Nephron (organoid): ENCODE measurements around the gene SLC25A40.
"Not testable (repeated sequence)": the region's sequence is repeated elsewhere in the genome, so short reads cannot be mapped to it uniquely, and the experiment has no call there.

Source experiments
- H3K27ac Mint-ChIP-seq, 3 experiments: 2 replicates each; pipeline ENCODE4 v1.8.0; 2020; ENCODE audit warnings: mixed read lengths in 3 of 3, mild to moderate bottlenecking in 2 of 3, moderate library complexity in 1 of 3
- H3K27me3 Mint-ChIP-seq: 2 replicates; pipeline ENCODE4 v1.8.0; 2021; ENCODE audit warnings: low read depth, mild to moderate bottlenecking, moderate library complexity, mixed read lengths
- H3K36me3 Mint-ChIP-seq: 2 replicates; pipeline ENCODE4 v1.8.0; 2020; ENCODE audit warnings: low read depth, mixed read lengths
- H3K4me1 Mint-ChIP-seq: 2 replicates; pipeline ENCODE4 v1.8.0; 2020; ENCODE audit warnings: mixed read lengths
- H3K4me3 Mint-ChIP-seq, 3 experiments: 2 replicates each; pipeline ENCODE4 v1.8.0; 2020; ENCODE audit warnings: mild to moderate bottlenecking in 3 of 3, mixed read lengths in 3 of 3, moderate library complexity in 2 of 3
- H3K9me3 Mint-ChIP-seq: 2 replicates; pipeline ENCODE4 v1.8.0; 2020; ENCODE audit warnings: mixed read lengths
- CTCF ChIP-seq, 3 experiments: fragments of 200-600 bp; sonication (generic); IDR thresholded peaks; one replicate each; pipeline ENCODE4 v1.5.0; 2021; ENCODE audit warnings: antibody characterized with exemption in 3 of 3; ENCODE audit not compliant: unreplicated experiment in 3 of 3

The SLC25A40 gene

GRCh38 chr7:87877366-87878040 is 1.3 kb upstream of the SLC25A40 start:
- Mint-ChIP-seq H3K27ac (peak overlapping the region; percentile 89 to 98 (median 92)), H3K36me3 (peaks cover 41% of the 10 kb centered on the region), H3K9me3 (peaks cover 4% of the 10 kb centered on the region), H3K4me3 (peak overlapping the region; percentile 86 to 90 (median 88)), H3K27me3 (no peaks in the 10 kb centered on the region), H3K4me1 (peaks cover 36% of the 10 kb centered on the region)
- no peak for TF ChIP-seq CTCF (IDR thresholded peaks at IDR 0.05; ENCODE audit: unreplicated experiment in 3 of 3)

- Mint-ChIP-seq H3K9me3 (peaks cover 10% of the 10 kb centered on the region), H3K27me3 (no peaks in the 10 kb centered on the region), H3K36me3 (peaks cover 45% of the 10 kb centered on the region), H3K4me3 (peak overlapping the region; percentile 86 to 90 (median 88)), H3K4me1 (peaks cover 31% of the 10 kb centered on the region), H3K27ac (peak overlapping the region; percentile 89 to 98 (median 92))
- no peak for TF ChIP-seq CTCF (IDR thresholded peaks at IDR 0.05; ENCODE audit: unreplicated experiment in 3 of 3)
These were observed 692 bp upstream of the SLC25A40 start for GRCh38 chr7:87876869-87877234.

GRCh38 chr7:87875151-87876039 is 765 bp downstream of the SLC25A40 start:
- peak overlapping the region; percentile 79 to 98 (median 92) for H3K27ac Mint-ChIP-seq
- H3K9me3 Mint-ChIP-seq = peaks cover 22% of the 10 kb centered on the region
- H3K4me1 Mint-ChIP-seq = peaks cover 27% of the 10 kb centered on the region
- H3K4me3 Mint-ChIP-seq = peak overlapping the region; percentile 86 to 90 (median 88)
- H3K36me3 Mint-ChIP-seq = peaks cover 55% of the 10 kb centered on the region
- H3K27me3 Mint-ChIP-seq = no peaks in the 10 kb centered on the region
- TF ChIP-seq CTCF (IDR thresholded peaks at IDR 0.05; ENCODE audit: unreplicated experiment in 3 of 3) = no peak

GRCh38 chr7:87874066-87874465 is 2.1 kb downstream of the SLC25A40 start:
- Mint-ChIP-seq H3K36me3 (peaks cover 59% of the 10 kb centered on the region), H3K9me3 (peaks cover 26% of the 10 kb centered on the region), H3K27me3 (no peaks in the 10 kb centered on the region), H3K27ac (peak overlapping the region in 2 of 3 experiments; percentile 4 to 79), H3K4me1 (peaks cover 27% of the 10 kb centered on the region), H3K4me3 (peak overlapping the region; percentile 84 to 86 (median 84))
- no peak for TF ChIP-seq CTCF (IDR thresholded peaks at IDR 0.05; ENCODE audit: unreplicated experiment in 3 of 3)

GRCh38 chr7:87873328-87873727 is 2.8 kb downstream of the SLC25A40 start:
- H3K36me3 Mint-ChIP-seq = peaks cover 66% of the 10 kb centered on the region
- H3K9me3 Mint-ChIP-seq = peaks cover 27% of the 10 kb centered on the region
- H3K27me3 Mint-ChIP-seq, H3K27ac Mint-ChIP-seq, H3K4me3 Mint-ChIP-seq: not testable (repeated sequence)
- peaks cover 25% of the 10 kb centered on the region for H3K4me1 Mint-ChIP-seq

GRCh38 chr7:87872346-87872745 is 3.8 kb downstream of the SLC25A40 start:
- Mint-ChIP-seq H3K36me3 (peaks cover 76% of the 10 kb centered on the region), H3K27me3 (no peaks in the 10 kb centered on the region), H3K27ac (no peak overlapping the region), H3K4me1 (peaks cover 16% of the 10 kb centered on the region), H3K9me3 (peaks cover 35% of the 10 kb centered on the region), H3K4me3 (peak overlapping the region in 1 of 3 experiments; percentile 28)
- TF ChIP-seq CTCF (IDR thresholded peaks at IDR 0.05; ENCODE audit: unreplicated experiment in 3 of 3) = no peak
